Neural cell (in vitro differentiated cells): ENCODE data around the gene CYP46A1. TPM values are rescaled to one million over a fixed set of nuclear protein-coding genes. Genes with fewer than 3 reads are reported as not detected.

ENCODE experiments used
- H2AFZ ChIP-seq: fragments of 200-600, 300-800 bp; sonication (generic), shearing (Covaris generic); 2 replicates; pipeline ENCODE4 v1.6.0; 2014; ENCODE audit warnings: low read depth, mild to moderate bottlenecking, antibody characterized with exemption, low read length, moderate library complexity
- H3F3A ChIP-seq: fragments of 200-600 bp; shearing (Covaris generic); 2 replicates; pipeline ENCODE4 v1.6.1; 2016; ENCODE audit warnings: mild to moderate bottlenecking, moderate library complexity, mixed read lengths, antibody characterized with exemption, low read length; ENCODE audit not compliant: insufficient read depth, poor library complexity, severe bottlenecking
- H3K27ac ChIP-seq: fragments of 200-600, 300-800 bp; sonication (generic), shearing (Covaris generic); 2 replicates; pipeline ENCODE4 v1.5.1; 2014; ENCODE audit warnings: mild to moderate bottlenecking, low read length, moderate library complexity
- H3K27me3 ChIP-seq: fragments of 300-800, 200-600 bp; sonication (generic), shearing (Covaris generic); 2 replicates; pipeline ENCODE4 v1.6.0; 2014; ENCODE audit warnings: mild to moderate bottlenecking, low read depth, low read length, moderate library complexity; ENCODE audit not compliant: insufficient read depth
- H3K36me3 ChIP-seq: fragments of 300-800, 200-600 bp; sonication (generic), shearing (Covaris generic); 2 replicates; pipeline ENCODE4 v1.5.1; 2014; ENCODE audit warnings: mild to moderate bottlenecking, antibody characterized with exemption, low read length, moderate library complexity; ENCODE audit not compliant: insufficient read depth
- H3K4me2 ChIP-seq: fragments of 300-800, 200-600 bp; sonication (generic), shearing (Covaris generic); 2 replicates; pipeline ENCODE4 v1.6.0; 2014; ENCODE audit warnings: mild to moderate bottlenecking, low read length
- H3K4me3 ChIP-seq: fragments of 300-800, 200-600 bp; sonication (generic), shearing (Covaris generic); 2 replicates; pipeline ENCODE4 v1.5.1; 2014; ENCODE audit warnings: mild to moderate bottlenecking, low read length, moderate library complexity
- H3K79me2 ChIP-seq: fragments of 200-600 bp; shearing (Covaris generic); replicated peaks from 2 replicates; pipeline ENCODE4 v1.6.0; 2014; ENCODE audit warnings: mild to moderate bottlenecking, low read length, moderate library complexity; ENCODE audit not compliant: insufficient read depth
- H3K9ac ChIP-seq: fragments of 300-800, 200-600 bp; sonication (generic), shearing (Covaris generic); 2 replicates; pipeline ENCODE4 v1.6.1; 2016; ENCODE audit warnings: mild to moderate bottlenecking, low read length, mixed read lengths
- H3K9me2 ChIP-seq: fragments of 200-600 bp; shearing (Covaris generic); 2 replicates; pipeline ENCODE4 v1.6.1; 2016; ENCODE audit warnings: mild to moderate bottlenecking, low read length, mixed read lengths; ENCODE audit not compliant: insufficient read depth
- H3K9me3 ChIP-seq: fragments of 200-600, 300-800 bp; sonication (generic), shearing (Covaris generic); 2 replicates; pipeline ENCODE4 v1.6.1; 2016; ENCODE audit warnings: mild to moderate bottlenecking, mixed run types, low read length, moderate library complexity, mixed read lengths
- H4K20me1 ChIP-seq: fragments of 200-600 bp; shearing (Covaris generic); 2 replicates; pipeline ENCODE4 v1.6.1; 2016; ENCODE audit warnings: mild to moderate bottlenecking, mixed run types; ENCODE audit not compliant: insufficient read depth
- EP300 ChIP-seq: fragments of 450-650 bp; conservative IDR thresholded peaks from 2 replicates; pipeline ENCODE4 v1.6.1; 2014; ENCODE audit warnings: antibody characterized with exemption, mild to moderate bottlenecking, moderate library complexity; ENCODE audit not compliant: poor library complexity, severe bottlenecking
- EZH2 ChIP-seq: fragments of 200-600, 300-800 bp; shearing (Covaris generic), sonication (generic); IDR thresholded peaks from 2 replicates; pipeline ENCODE4 v1.6.1; 2014; ENCODE audit warnings: antibody characterized with exemption, low read length, borderline replicate concordance, mild to moderate bottlenecking; ENCODE audit not compliant: insufficient read depth, poor library complexity, severe bottlenecking
- MXI1 ChIP-seq: fragments of 450-650 bp; conservative IDR thresholded peaks from 2 replicates; pipeline ENCODE4 v1.6.1; 2014; ENCODE audit warnings: antibody characterized with exemption, mild to moderate bottlenecking; ENCODE audit not compliant: poor library complexity, severe bottlenecking
- POLR2AphosphoS5 ChIP-seq: IDR thresholded peaks from 2 replicates; pipeline ENCODE4 v1.6.1; 2012
- RAD21 ChIP-seq: fragments of 450-650 bp; conservative IDR thresholded peaks from 2 replicates; pipeline ENCODE4 v1.6.1; 2014; ENCODE audit warnings: antibody characterized with exemption, mild to moderate bottlenecking, moderate library complexity
- SMC3 ChIP-seq: fragments of 450-650 bp; conservative IDR thresholded peaks from 2 replicates; pipeline ENCODE4 v1.6.1; 2014; ENCODE audit warnings: antibody characterized with exemption, mild to moderate bottlenecking, moderate library complexity; ENCODE audit not compliant: poor library complexity
- TAF1 ChIP-seq: IDR thresholded peaks from 2 replicates; pipeline ENCODE4 v1.6.1; 2012; ENCODE audit warnings: low read depth
- polyA plus RNA-seq: library from polyadenylated mRNA; depleted of rRNA; stranded (reverse); fragments of >200 nt; gene quantifications from 2 replicates; pipeline ENCODE4 v1.2.3, GENCODE V29; 2014
- TF ChIP-seq, protein P1 (sequence below): fragments of 450-650 bp; IDR thresholded peaks from 2 replicates; pipeline ENCODE4 v1.5.1; 2014; ENCODE audit warnings: antibody characterized with exemption, mild to moderate bottlenecking, moderate library complexity; ENCODE audit not compliant: poor library complexity, severe bottlenecking
- TF ChIP-seq, protein P2 (sequence below): IDR thresholded peaks from 2 replicates; pipeline ENCODE4 v1.6.1; 2012; ENCODE audit warnings: borderline replicate concordance

CYP46A1 gene
- polyA plus RNA-seq, 1 donor from 2014 or later: 5.4 TPM

DNA sequence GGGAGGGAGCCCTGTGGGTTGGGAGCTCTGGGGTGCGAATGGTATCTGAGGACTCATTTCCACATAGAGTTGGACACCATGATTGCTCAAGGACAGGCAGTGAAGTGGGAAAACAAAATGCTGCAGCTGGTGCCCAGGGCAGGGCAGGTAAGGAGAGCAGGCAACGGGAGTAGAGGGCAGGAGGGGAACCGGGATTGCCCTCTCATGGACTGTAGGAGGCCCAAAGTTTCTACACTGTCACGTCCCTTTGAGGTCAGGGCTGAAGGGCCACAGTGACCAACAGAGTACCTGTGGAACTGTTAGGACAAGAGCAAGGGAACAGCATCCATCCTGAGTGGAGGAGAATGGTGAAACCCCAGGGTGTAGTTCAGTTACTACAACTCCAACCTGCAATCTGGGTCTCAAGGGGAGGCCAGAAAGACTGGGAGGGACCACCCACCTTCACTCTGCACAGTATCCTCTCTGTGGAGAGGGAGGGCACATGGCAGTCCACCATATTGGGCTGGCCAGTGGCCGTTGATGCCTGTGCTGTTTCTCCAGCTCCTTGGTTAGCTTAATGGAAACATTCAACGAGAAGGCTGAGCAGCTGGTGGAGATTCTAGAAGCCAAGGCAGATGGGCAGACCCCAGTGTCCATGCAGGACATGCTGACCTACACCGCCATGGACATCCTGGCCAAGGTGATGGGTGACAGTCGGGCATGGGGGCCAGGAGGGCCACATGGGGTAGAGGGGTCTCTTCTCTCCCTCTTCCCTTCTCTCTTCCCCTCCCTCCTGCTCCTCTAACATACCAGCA lies 22.2 kb downstream of the CYP46A1 start:
- Histone ChIP-seq H2AFZ (no peak overlapping the region), H3K9me3 (peaks cover 5% of the 10 kb centered on the region)
- TF ChIP-seq, protein P1, sequence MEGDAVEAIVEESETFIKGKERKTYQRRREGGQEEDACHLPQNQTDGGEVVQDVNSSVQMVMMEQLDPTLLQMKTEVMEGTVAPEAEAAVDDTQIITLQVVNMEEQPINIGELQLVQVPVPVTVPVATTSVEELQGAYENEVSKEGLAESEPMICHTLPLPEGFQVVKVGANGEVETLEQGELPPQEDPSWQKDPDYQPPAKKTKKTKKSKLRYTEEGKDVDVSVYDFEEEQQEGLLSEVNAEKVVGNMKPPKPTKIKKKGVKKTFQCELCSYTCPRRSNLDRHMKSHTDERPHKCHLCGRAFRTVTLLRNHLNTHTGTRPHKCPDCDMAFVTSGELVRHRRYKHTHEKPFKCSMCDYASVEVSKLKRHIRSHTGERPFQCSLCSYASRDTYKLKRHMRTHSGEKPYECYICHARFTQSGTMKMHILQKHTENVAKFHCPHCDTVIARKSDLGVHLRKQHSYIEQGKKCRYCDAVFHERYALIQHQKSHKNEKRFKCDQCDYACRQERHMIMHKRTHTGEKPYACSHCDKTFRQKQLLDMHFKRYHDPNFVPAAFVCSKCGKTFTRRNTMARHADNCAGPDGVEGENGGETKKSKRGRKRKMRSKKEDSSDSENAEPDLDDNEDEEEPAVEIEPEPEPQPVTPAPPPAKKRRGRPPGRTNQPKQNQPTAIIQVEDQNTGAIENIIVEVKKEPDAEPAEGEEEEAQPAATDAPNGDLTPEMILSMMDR: no peak
- TF ChIP-seq EP300: no peak
- no peak for TF ChIP-seq RAD21
- TF ChIP-seq SMC3: no peak
- TF ChIP-seq, protein P2, sequence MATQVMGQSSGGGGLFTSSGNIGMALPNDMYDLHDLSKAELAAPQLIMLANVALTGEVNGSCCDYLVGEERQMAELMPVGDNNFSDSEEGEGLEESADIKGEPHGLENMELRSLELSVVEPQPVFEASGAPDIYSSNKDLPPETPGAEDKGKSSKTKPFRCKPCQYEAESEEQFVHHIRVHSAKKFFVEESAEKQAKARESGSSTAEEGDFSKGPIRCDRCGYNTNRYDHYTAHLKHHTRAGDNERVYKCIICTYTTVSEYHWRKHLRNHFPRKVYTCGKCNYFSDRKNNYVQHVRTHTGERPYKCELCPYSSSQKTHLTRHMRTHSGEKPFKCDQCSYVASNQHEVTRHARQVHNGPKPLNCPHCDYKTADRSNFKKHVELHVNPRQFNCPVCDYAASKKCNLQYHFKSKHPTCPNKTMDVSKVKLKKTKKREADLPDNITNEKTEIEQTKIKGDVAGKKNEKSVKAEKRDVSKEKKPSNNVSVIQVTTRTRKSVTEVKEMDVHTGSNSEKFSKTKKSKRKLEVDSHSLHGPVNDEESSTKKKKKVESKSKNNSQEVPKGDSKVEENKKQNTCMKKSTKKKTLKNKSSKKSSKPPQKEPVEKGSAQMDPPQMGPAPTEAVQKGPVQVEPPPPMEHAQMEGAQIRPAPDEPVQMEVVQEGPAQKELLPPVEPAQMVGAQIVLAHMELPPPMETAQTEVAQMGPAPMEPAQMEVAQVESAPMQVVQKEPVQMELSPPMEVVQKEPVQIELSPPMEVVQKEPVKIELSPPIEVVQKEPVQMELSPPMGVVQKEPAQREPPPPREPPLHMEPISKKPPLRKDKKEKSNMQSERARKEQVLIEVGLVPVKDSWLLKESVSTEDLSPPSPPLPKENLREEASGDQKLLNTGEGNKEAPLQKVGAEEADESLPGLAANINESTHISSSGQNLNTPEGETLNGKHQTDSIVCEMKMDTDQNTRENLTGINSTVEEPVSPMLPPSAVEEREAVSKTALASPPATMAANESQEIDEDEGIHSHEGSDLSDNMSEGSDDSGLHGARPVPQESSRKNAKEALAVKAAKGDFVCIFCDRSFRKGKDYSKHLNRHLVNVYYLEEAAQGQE: no peak
- TF ChIP-seq POLR2AphosphoS5: no peak
- TF ChIP-seq EZH2: no peak
- TF ChIP-seq MXI1: no peak
- TF ChIP-seq TAF1: no peak

DNA sequence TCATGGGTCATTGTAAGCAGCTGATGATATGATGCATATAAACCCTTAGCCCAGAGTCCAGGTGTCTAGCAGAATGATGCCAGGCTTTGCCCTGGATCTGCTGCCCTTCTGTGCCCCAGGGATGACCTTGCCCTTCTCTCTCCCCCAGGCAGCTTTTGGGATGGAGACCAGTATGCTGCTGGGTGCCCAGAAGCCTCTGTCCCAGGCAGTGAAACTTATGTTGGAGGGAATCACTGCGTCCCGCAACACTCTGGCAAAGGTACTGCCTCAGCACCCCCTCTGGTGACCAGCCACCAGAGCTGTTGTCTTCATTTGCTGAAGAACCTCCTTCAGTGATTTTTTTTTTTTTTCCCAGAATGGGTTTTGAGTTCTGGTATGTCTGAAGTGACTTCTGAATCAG lies 23.3 kb downstream of the CYP46A1 start:
- Histone ChIP-seq H3K9me2 (no peaks in the 10 kb centered on the region), H3F3A (no peaks in the 10 kb centered on the region), H3K27me3 (no peaks in the 10 kb centered on the region), H3K79me2 (no peaks in the 10 kb centered on the region), H3K27ac (no peak overlapping the region), H3K36me3 (peaks cover 6% of the 10 kb centered on the region), H4K20me1 (no peaks in the 10 kb centered on the region), H3K9ac (no peak overlapping the region), H3K4me2 (no peak overlapping the region), H3K4me3 (no peak overlapping the region), H3K9me3 (peaks cover 5% of the 10 kb centered on the region), H2AFZ (no peak overlapping the region)
- no peak for TF ChIP-seq SMC3
- no peak for TF ChIP-seq RAD21
- TF ChIP-seq TAF1: no peak
- TF ChIP-seq, protein P2: no peak
- no peak for TF ChIP-seq EP300
- no peak for TF ChIP-seq EZH2
- TF ChIP-seq POLR2AphosphoS5: no peak
- TF ChIP-seq, protein P1: no peak
- TF ChIP-seq MXI1: no peak

More for the DNA sequence above, 22.2 kb downstream of the CYP46A1 start:
- H3K9ac ChIP-seq: no peak overlapping the region
- H4K20me1 ChIP-seq: no peaks in the 10 kb centered on the region
- no peak overlapping the region for H3K27ac ChIP-seq
- H3K4me2 ChIP-seq: no peak overlapping the region
- no peaks in the 10 kb centered on the region for H3F3A ChIP-seq
- no peaks in the 10 kb centered on the region for H3K79me2 ChIP-seq
- no peaks in the 10 kb centered on the region for H3K27me3 ChIP-seq
- no peak overlapping the region for H3K4me3 ChIP-seq
- H3K36me3 ChIP-seq: peaks cover 6% of the 10 kb centered on the region
- no peaks in the 10 kb centered on the region for H3K9me2 ChIP-seq
